CD8-positive, alpha-beta memory T cell (primary cell): ENCODE results near the gene OR1E2. TPM values are rescaled to one million over a fixed set of nuclear protein-coding genes. Genes with fewer than 3 reads are reported as not detected.
"Not testable (repeated sequence)": the region's sequence is repeated elsewhere in the genome, so short reads cannot be mapped to it uniquely, and the experiment has no call there.

Experiments used
- CTCF ChIA-PET: fragments of 350-600 bp; sonication (Branson Sonifier 250); formaldehyde crosslinking; loops from one replicate; lab custom pipeline; 2021; ENCODE audit warnings: antibody characterized with exemption; lab: Charles Lee
- POLR2A ChIA-PET: fragments of 350-600 bp; sonication (Branson Sonifier 250); formaldehyde crosslinking; loops from one replicate; lab custom pipeline; 2021; ENCODE audit warnings: antibody characterized with exemption; lab: Charles Lee
- DNase-seq, 5 donors: peaks; one replicate each; pipeline versions ENCODE4 v3.0.0 to v3.0.0-alpha.2; 2020 to 2022; ENCODE audit warnings: mixed read lengths in 1 of 5
- H3K27ac ChIP-seq: one replicate; pipeline ENCODE4 v1.7.0; 2013; ENCODE audit warnings: low read depth, mild to moderate bottlenecking, low read length, moderate library complexity
- H3K27me3 ChIP-seq: 2 replicates; pipeline ENCODE4 v1.7.0; 2013; ENCODE audit warnings: low read length, mild to moderate bottlenecking; ENCODE audit not compliant: insufficient read depth, poor library complexity, severe bottlenecking
- H3K36me3 ChIP-seq: 2 replicates; pipeline ENCODE4 v1.7.0; 2013; ENCODE audit warnings: mild to moderate bottlenecking, low read length, moderate library complexity; ENCODE audit not compliant: insufficient read depth
- H3K4me1 ChIP-seq: 2 replicates; pipeline ENCODE4 v1.7.0; 2013; ENCODE audit warnings: mild to moderate bottlenecking, low read length, moderate library complexity; ENCODE audit not compliant: insufficient read depth
- H3K4me3 ChIP-seq: 2 replicates; pipeline ENCODE4 v1.7.0; 2013; ENCODE audit warnings: mild to moderate bottlenecking, low read length
- H3K9me3 ChIP-seq: 2 replicates; pipeline ENCODE4 v1.7.0; 2013; ENCODE audit warnings: mild to moderate bottlenecking, low read length
- H3K27ac Mint-ChIP-seq, 8 donors: one replicate each; pipeline ENCODE4 v1.8.0; 2020 to 2021; ENCODE audit warnings: mixed read lengths in 8 of 8, mild to moderate bottlenecking in 6 of 8, inconsistent platforms in 3 of 8, moderate library complexity in 3 of 8
- H3K27me3 Mint-ChIP-seq, 2 donors: one replicate each; pipeline ENCODE4 v1.8.0; 2020 to 2021; ENCODE audit warnings: mixed read lengths in 2 of 2, mild to moderate bottlenecking in 1 of 2, moderate library complexity in 1 of 2
- H3K36me3 Mint-ChIP-seq, 3 donors: one replicate each; pipeline ENCODE4 v1.8.0; 2020 to 2021; ENCODE audit warnings: mixed read lengths in 3 of 3, inconsistent platforms in 1 of 3, mild to moderate bottlenecking in 1 of 3
- H3K4me1 Mint-ChIP-seq, 3 donors: one replicate each; pipeline ENCODE4 v1.8.0; 2020 to 2021; ENCODE audit warnings: mixed read lengths in 3 of 3, inconsistent platforms in 1 of 3, mild to moderate bottlenecking in 1 of 3
- H3K4me3 Mint-ChIP-seq, 7 donors: one replicate each; pipeline ENCODE4 v1.8.0; 2020 to 2021; ENCODE audit warnings: mixed read lengths in 7 of 7, mild to moderate bottlenecking in 6 of 7, moderate library complexity in 4 of 7, inconsistent platforms in 2 of 7
- H3K9me3 Mint-ChIP-seq, 5 donors: one replicate each; pipeline ENCODE4 v1.8.0; 2020 to 2022; ENCODE audit warnings: mixed read lengths in 5 of 5, mild to moderate bottlenecking in 3 of 5, moderate library complexity in 2 of 5, inconsistent platforms in 1 of 5
- polyA plus RNA-seq: library from polyadenylated mRNA; unstranded; fragments of 300-500 nt; fragmentation: Illumina TruSeq; gene quantifications from one replicate; pipeline ENCODE4 v1.2.3, GENCODE V29; 2021
- total RNA-seq, 2 experiments: library from RNA; stranded (reverse); gene quantifications; one replicate each; pipeline ENCODE4 v1.2.3, GENCODE V29; 2021

Gene OR1E2
- total and polyA plus RNA-seq, 3 experiments from 2014 or later = not detected

GRCh38 chr17:3415610-3416009 lies 18.0 kb downstream of the OR1E2 start:
- H3K27ac ChIP-seq = no peak overlapping the region
- ChIA-PET POLR2A (no interaction called here), CTCF (interaction anchor here (0.6 kb wide), 1 partner anchor 20 kb away, joined by 3 read pairs; no protein-coding TSS in a partner anchor)
- peaks cover 18 to 20% of the 10 kb centered on the region in 2 donors for H3K27me3 Mint-ChIP-seq
- no peak for DNase-seq
- H3K36me3 ChIP-seq = no peaks in the 10 kb centered on the region
- no peaks in the 10 kb centered on the region for H3K9me3 Mint-ChIP-seq
- no peaks in the 10 kb centered on the region for H3K36me3 Mint-ChIP-seq
- no peaks in the 10 kb centered on the region for H3K4me1 ChIP-seq
- H3K4me1 Mint-ChIP-seq = no peaks in the 10 kb centered on the region
- H3K4me3 Mint-ChIP-seq = no peak overlapping the region
- H3K9me3 ChIP-seq = no peaks in the 10 kb centered on the region
- H3K27ac Mint-ChIP-seq = no peak overlapping the region
- no peaks in the 10 kb centered on the region for H3K27me3 ChIP-seq
- no peak overlapping the region for H3K4me3 ChIP-seq

DNA sequence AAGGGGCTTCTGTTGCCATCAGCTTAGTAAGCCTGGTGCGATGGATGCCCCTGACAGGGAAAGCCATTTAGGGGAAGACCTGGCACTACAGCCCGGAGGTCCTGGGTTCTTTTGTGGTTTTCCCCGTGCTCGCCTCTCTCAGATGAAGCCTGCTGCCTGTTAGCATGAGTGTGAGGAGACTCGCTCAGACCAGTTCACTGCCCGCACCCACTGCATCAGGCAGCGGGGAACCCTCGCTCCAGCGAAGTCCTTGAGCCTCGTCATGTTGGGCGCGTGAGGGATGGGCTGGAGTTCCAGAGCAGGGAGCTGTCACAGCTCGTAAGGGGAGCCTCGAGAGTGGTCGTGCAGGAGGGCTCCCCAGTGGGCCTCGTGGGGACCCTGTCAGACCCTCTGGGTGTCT lies 21.4 kb downstream of the OR1E2 start:
- H3K27ac ChIP-seq, DNase-seq, H3K36me3 ChIP-seq, CTCF ChIA-PET, H3K4me1 Mint-ChIP-seq, H3K27ac Mint-ChIP-seq, H3K27me3 ChIP-seq, H3K9me3 ChIP-seq, H3K4me3 ChIP-seq, POLR2A ChIA-PET, H3K4me1 ChIP-seq: not testable (repeated sequence)
- peaks cover 37 to 42% of the 10 kb centered on the region in 2 donors for H3K27me3 Mint-ChIP-seq
- H3K9me3 Mint-ChIP-seq = peaks cover 7 to 20% (median 12%) of the 10 kb centered on the region in 5 donors
- H3K4me3 Mint-ChIP-seq = peak overlapping the region in 1 of 7 donors; percentile 15
- H3K36me3 Mint-ChIP-seq = peaks cover 0 to 13% (median 0%) of the 10 kb centered on the region in 3 donors

GRCh38 chr17:3411070-3411469 lies 22.6 kb downstream of the OR1E2 start, which contains the start of gene OR3A3:
OR3A3 (plus strand) TSS chr17:3411370.
- H3K36me3 ChIP-seq = no peaks in the 10 kb centered on the region
- peaks cover 7 to 28% (median 14%) of the 10 kb centered on the region in 5 donors for H3K9me3 Mint-ChIP-seq
- H3K4me3 Mint-ChIP-seq = peak within 1 kb of the TSS in 2 of 7 donors; percentile 15 to 17
- DNase-seq = no peak
- no peaks in the 10 kb centered on the region for H3K9me3 ChIP-seq
- H3K4me1 Mint-ChIP-seq = no peaks in the 10 kb centered on the region
- peaks cover 0 to 15% (median 0%) of the 10 kb centered on the region in 3 donors for H3K36me3 Mint-ChIP-seq
- H3K4me1 ChIP-seq = no peaks in the 10 kb centered on the region
- H3K27me3 Mint-ChIP-seq = peaks cover 35 to 51% of the 10 kb centered on the region in 2 donors
- no peaks in the 10 kb centered on the region for H3K27me3 ChIP-seq
- CTCF ChIA-PET = no interaction called here
- POLR2A ChIA-PET = no interaction called here
- no peak within 1 kb of the TSS for H3K27ac Mint-ChIP-seq
- H3K4me3 ChIP-seq = no peak within 1 kb of the TSS
- H3K27ac ChIP-seq = no peak within 1 kb of the TSS

GRCh38 chr17:3403856-3404255 lies 29.8 kb downstream of the OR1E2 start:
- not testable (repeated sequence) for H3K27me3 ChIP-seq
- H3K36me3 Mint-ChIP-seq = peaks cover 0 to 10% (median 0%) of the 10 kb centered on the region in 3 donors

GRCh38 chr17:3401786-3402185 lies 31.9 kb downstream of the OR1E2 start:
- no peak for DNase-seq
- Mint-ChIP-seq H3K9me3 (peaks cover 0 to 6% (median 2%) of the 10 kb centered on the region in 5 donors), H3K27me3 (peaks cover 17 to 25% of the 10 kb centered on the region in 2 donors), H3K4me3 (no peak overlapping the region), H3K4me1 (no peaks in the 10 kb centered on the region), H3K36me3 (no peaks in the 10 kb centered on the region), H3K27ac (no peak overlapping the region)
- Histone ChIP-seq H3K4me3 (no peak overlapping the region), H3K36me3 (no peaks in the 10 kb centered on the region), H3K9me3 (no peaks in the 10 kb centered on the region), H3K4me1 (no peaks in the 10 kb centered on the region), H3K27me3 (no peaks in the 10 kb centered on the region), H3K27ac (no peak overlapping the region)
- ChIA-PET POLR2A (no interaction called here), CTCF (no interaction called here)

More at GRCh38 chr17:3403856-3404255, 29.8 kb downstream of the OR1E2 start:
- H3K9me3 ChIP-seq, CTCF ChIA-PET, H3K4me3 Mint-ChIP-seq, DNase-seq, H3K27ac Mint-ChIP-seq, H3K27ac ChIP-seq, H3K36me3 ChIP-seq, H3K4me1 Mint-ChIP-seq, POLR2A ChIA-PET, H3K4me3 ChIP-seq, H3K4me1 ChIP-seq: not testable (repeated sequence)
- H3K9me3 Mint-ChIP-seq = peaks cover 7 to 23% (median 12%) of the 10 kb centered on the region in 5 donors
- peaks cover 27 to 37% of the 10 kb centered on the region in 2 donors for H3K27me3 Mint-ChIP-seq

DNA sequence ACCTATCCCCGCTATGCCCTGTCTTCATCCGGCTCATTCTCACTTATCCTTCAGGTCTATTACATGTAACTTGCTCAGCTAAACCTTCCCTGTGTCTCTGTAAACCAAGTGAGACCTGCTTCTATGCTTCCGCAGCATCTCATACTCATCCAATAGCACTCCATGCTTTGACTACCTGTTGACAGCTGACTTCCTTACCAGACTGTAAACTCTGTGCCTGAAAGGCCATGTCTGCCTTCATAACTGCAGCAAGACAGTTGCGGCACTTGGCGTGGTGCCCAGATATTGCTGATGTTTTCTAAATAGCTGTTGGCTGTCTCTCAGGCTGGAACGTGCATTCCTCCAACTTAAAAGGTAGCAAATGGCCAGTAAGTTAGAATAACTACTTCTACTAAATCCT lies 33.6 kb downstream of the OR1E2 start:
- H3K9me3 Mint-ChIP-seq = peaks cover 0 to 2% (median 0%) of the 10 kb centered on the region in 5 donors
- no peak overlapping the region for H3K4me3 ChIP-seq
- DNase-seq = no peak
- ChIA-PET POLR2A (no interaction called here), CTCF (no interaction called here)
- no peaks in the 10 kb centered on the region for H3K4me1 ChIP-seq
- H3K9me3 ChIP-seq = no peaks in the 10 kb centered on the region
- no peak overlapping the region for H3K4me3 Mint-ChIP-seq
- no peaks in the 10 kb centered on the region for H3K4me1 Mint-ChIP-seq
- H3K27me3 ChIP-seq = no peaks in the 10 kb centered on the region
- H3K27me3 Mint-ChIP-seq = peaks cover 17 to 21% of the 10 kb centered on the region in 2 donors
- H3K36me3 Mint-ChIP-seq = no peaks in the 10 kb centered on the region
- H3K27ac Mint-ChIP-seq = no peak overlapping the region
- no peak overlapping the region for H3K27ac ChIP-seq
- H3K36me3 ChIP-seq = no peaks in the 10 kb centered on the region

DNA sequence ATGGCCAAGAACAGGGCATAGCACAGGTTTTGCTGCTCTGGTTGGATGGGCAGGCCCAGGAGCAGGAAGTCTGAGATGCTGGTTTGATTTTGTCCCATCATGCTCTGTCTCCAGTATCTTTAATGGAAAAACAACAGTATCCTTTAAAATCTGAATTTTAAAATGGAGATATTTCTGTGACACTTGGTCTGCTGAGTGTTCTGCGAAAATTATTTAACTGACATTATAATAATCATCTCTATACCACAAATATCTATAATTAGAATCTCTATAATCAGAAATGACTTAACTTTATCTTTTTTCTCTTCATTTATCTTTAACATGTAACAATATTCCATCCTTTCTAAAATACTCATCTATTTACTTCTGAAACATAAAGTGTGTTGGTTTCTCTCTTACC lies 35.3 kb downstream of the OR1E2 start, which contains the start of gene OR1E1:
OR1E1 (minus strand) TSS at position 101 of the 400 bp plus-strand sequence; CDS start at position 101, 0 bp downstream.
- Mint-ChIP-seq H3K27me3 (peaks cover 21 to 26% of the 10 kb centered on the region in 2 donors), H3K4me3 (no peak within 1 kb of the TSS), H3K9me3 (peaks cover 0 to 3% (median 2%) of the 10 kb centered on the region in 5 donors), H3K27ac (no peak within 1 kb of the TSS), H3K4me1 (no peaks in the 10 kb centered on the region), H3K36me3 (peaks cover 0 to 3% (median 0%) of the 10 kb centered on the region in 3 donors)
- H3K4me1 ChIP-seq = no peaks in the 10 kb centered on the region
- POLR2A ChIA-PET = no interaction called here
- H3K4me3 ChIP-seq = no peak within 1 kb of the TSS
- CTCF ChIA-PET = no interaction called here
- no peak within 1 kb of the TSS for H3K27ac ChIP-seq
- no peak for DNase-seq
- H3K9me3 ChIP-seq = no peaks in the 10 kb centered on the region
- no peaks in the 10 kb centered on the region for H3K36me3 ChIP-seq
- peaks cover 3% of the 10 kb centered on the region for H3K27me3 ChIP-seq

GRCh38 chr17:3397801-3398200 lies 35.8 kb downstream of the OR1E2 start:
- H3K4me3 ChIP-seq, H3K36me3 Mint-ChIP-seq, H3K4me1 ChIP-seq, CTCF ChIA-PET, H3K27me3 ChIP-seq, H3K9me3 ChIP-seq, H3K27ac ChIP-seq, H3K9me3 Mint-ChIP-seq, H3K27ac Mint-ChIP-seq, DNase-seq, POLR2A ChIA-PET, H3K4me3 Mint-ChIP-seq, H3K36me3 ChIP-seq, H3K4me1 Mint-ChIP-seq: not testable (repeated sequence)
- peaks cover 21 to 23% of the 10 kb centered on the region in 2 donors for H3K27me3 Mint-ChIP-seq
